ENCODE data around the gene DCAF11.

The DCAF11 gene

DNA sequence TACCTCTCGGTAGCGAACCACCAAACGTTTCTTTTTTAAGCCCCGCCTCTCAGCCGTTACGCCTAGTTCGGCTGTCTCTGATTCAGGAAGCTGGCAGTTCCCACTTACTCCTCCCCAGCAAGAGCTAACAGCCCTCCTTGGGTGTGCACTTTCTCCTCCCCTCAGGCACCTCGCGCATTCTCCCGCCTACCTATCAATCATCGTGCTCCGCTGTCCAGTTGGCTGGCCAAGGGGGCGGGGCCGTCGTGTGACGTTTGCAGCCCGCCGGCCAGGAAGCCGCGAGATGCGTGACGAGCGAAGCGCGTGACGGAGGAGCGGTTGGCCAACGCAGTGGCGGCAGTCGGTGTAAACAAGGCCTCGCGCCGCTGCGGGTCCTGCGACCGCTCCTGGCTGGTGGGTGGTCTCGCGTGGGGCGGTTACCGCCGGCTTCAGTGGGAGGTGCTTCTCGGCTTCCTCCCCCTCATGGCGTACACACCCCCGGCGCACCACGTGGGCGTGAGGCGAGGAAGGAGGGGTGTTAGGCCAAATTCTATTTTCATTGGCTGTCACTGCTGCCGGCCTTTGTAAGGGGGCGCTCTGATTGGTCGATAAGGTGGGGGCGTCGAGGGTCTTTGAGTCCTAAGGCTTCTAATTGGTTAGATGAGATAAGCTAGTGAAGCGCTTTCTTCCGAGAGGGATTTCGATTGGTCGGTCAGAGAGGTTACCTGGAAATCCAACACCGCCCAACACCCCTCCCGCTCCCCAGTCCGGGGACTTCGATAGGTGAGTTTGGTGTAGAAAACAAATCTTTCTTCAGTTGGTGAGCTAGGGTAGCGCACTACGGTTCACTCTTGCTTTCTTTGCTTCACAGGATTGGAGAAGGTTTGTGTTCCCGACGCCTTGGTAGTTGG, at the start of gene DCAF11, which contains the start of gene NRL:
Gene DCAF11 (plus strand): TSS at position 246 of the 890 bp plus-strand sequence. CDS start 818 bp downstream, outside the sequence.
Gene NRL (minus strand): TSS at position 418 of the 890 bp plus-strand sequence. CDS start 32,101 bp downstream, outside the sequence.
- DNase-seq (ENCODE audit: extremely low spot score) = peak; percentile 98
- CTCF ChIA-PET = interaction anchor here (0.6 to 6.8 kb wide), 21 partner anchors 9 to 317 kb away, joined by 3 to 58 read pairs (median 5); partner anchors contain the start of genes DHRS4, EMC9, FITM1 and IRF9
- POLR2A ChIA-PET = interaction anchor here (0.6 to 3.1 kb wide), 18 partner anchors 10 to 81 kb away, joined by 3 to 29 read pairs (median 4); partner anchors contain the start of genes EMC9, FITM1, IPO4 and IRF9
- TF ChIP-seq, protein P1, sequence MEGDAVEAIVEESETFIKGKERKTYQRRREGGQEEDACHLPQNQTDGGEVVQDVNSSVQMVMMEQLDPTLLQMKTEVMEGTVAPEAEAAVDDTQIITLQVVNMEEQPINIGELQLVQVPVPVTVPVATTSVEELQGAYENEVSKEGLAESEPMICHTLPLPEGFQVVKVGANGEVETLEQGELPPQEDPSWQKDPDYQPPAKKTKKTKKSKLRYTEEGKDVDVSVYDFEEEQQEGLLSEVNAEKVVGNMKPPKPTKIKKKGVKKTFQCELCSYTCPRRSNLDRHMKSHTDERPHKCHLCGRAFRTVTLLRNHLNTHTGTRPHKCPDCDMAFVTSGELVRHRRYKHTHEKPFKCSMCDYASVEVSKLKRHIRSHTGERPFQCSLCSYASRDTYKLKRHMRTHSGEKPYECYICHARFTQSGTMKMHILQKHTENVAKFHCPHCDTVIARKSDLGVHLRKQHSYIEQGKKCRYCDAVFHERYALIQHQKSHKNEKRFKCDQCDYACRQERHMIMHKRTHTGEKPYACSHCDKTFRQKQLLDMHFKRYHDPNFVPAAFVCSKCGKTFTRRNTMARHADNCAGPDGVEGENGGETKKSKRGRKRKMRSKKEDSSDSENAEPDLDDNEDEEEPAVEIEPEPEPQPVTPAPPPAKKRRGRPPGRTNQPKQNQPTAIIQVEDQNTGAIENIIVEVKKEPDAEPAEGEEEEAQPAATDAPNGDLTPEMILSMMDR (IDR thresholded peaks at IDR 0.05; ENCODE audit: control extremely low read depth, extremely low read depth, low read depth, missing control alignments) = no peak

DNA sequence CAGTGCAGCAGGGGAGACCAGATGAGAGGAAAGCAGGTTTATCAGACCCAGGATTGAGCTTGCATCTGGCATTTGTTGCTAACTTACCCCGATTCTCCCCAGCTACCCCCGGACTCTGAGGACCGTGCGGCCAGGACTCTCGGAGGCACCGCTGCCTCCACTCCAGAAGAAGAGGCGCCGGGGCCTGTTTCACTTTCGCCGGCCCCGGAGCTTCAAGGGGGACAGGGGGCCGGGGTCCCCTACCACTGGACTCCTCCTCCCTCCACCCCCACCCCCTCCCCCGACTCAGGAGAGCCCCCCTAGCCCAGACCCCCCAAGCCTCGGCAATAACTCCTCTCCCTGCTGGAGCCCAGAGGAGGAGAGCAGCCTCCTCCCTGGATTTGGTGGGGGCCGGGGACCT, 49.7 kb upstream of the DCAF11 start:
- ChIA-PET POLR2A (no interaction called here), CTCF (interaction anchor here (1.6 to 2.7 kb wide), 3 partner anchors 11 to 26 kb away, joined by 5 to 17 read pairs (median 8); partner anchors contain the start of gene CARMIL3)
- TF ChIP-seq, protein P1 (IDR thresholded peaks at IDR 0.05; ENCODE audit: control extremely low read depth, extremely low read depth, low read depth, missing control alignments) = no peak
- no peak for DNase-seq (ENCODE audit: extremely low spot score)

DNA sequence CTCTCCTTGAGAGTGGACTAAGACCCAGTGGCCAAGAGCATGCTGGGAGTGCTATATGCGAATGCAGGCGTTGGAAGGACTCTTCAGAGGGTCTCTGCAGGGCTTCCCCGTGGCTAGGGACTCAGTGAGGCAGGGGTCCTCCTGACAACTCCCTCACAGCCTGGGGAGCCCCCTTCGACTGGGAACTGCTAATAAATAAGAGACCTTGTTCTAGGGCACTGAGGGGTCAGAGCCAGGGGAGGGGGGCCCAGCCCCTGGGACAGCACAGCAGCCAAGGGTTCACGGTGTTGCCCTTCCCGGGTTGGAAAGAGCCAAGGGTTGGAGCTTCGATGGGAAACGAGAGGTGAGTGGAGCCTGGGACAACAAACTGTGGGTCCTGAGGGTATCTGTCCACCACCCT, 49.2 kb upstream of the DCAF11 start:
- DNase-seq (ENCODE audit: extremely low spot score) = no peak
- POLR2A ChIA-PET = no interaction called here
- CTCF ChIA-PET = interaction anchor here (1.6 to 2.7 kb wide), 4 partner anchors 11 to 43 kb away, joined by 5 to 17 read pairs (median 7); partner anchors contain the start of gene CARMIL3
- TF ChIP-seq, protein P1 (IDR thresholded peaks at IDR 0.05; ENCODE audit: control extremely low read depth, extremely low read depth, low read depth, missing control alignments) = no peak

DNA sequence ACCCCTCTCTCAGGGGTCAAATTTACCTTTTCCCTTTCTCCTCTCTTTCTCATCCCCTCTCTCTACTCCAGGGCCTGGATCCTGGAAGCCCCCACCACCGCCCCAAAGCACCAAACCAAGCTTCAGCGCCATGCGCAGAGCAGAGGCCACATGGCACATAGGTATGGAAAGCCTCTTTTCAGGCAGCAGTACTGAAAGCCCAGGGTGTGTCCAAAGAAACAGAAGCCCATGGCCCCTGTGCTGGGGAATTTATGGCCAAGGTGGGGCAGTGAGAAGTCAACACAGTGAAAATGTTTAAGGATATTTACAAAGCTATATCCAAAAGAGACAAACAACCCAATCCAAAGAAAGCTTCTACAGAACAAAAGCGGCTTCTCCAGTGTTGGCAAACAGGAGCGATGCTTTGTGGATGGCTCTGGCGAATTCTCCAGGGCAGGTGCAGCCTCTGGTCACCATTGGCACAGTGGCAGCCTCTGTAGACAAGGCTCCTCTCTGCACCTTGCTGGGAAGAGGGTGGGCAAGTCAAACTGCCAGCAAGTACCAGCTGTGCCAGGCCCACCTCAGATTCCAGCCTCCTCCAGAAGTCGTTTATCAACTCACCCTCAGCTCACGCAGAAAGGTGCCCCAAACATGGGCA, 48.0 kb upstream of the DCAF11 start:
- TF ChIP-seq, protein P1 (IDR thresholded peaks at IDR 0.05; ENCODE audit: control extremely low read depth, extremely low read depth, low read depth, missing control alignments) = no peak
- DNase-seq (ENCODE audit: extremely low spot score) = no peak
- ChIA-PET POLR2A (no interaction called here), CTCF (interaction anchor here (0.9 to 2.7 kb wide), 7 partner anchors 8 to 42 kb away, joined by 3 to 17 read pairs (median 5); no protein-coding TSS in a partner anchor)

DNA sequence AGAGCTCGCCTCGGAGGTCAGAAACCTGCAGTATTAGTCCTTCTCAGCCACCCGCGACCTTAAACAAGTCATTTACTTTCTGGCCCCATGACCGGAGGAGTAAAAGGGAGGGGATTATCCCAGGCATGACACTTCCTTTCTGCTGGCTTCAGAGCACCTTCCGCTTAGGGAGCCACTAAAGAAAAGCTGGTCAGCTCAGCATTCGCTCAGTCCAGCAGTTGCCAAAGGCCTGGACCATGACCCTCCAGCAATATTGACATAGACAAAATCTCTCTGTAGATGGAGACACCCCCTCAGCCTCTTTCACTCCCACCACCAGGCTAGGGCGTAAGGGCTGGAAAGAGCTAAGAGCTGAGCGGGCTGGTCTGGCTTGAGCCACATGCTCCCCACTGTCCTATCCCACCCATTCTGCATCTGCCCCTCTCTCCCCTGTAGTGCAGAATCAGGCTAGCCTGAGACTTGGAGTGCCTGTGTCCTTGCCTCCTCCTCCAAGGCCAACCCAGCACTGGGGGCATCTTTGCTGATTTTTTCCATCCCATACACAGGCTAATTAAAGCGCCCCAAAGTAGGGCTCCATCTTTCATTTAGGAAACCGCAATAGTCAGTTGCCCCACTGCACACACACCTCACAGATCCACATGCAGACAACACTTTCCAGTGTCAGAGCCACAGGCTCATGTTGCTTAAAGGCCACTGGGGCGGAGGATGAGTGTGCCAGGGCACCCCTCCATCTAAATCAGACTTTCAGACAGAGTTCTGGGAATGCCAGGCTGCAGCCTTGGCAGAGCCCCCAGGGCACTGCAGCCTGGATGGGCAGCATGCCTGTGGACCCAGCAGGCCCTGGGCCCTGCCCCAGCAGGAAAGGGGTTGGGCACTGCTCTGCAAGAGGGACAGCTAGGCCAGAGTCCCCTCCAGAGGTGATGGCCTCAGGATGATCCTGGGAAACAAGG, 47.2 kb upstream of the DCAF11 start:
- CTCF ChIA-PET = interaction anchor here (0.9 to 2.7 kb wide), 8 partner anchors 9 to 41 kb away, joined by 3 to 17 read pairs (median 6); no protein-coding TSS in a partner anchor
- no peak for DNase-seq (ENCODE audit: extremely low spot score)
- POLR2A ChIA-PET = no interaction called here
- TF ChIP-seq, protein P1 (IDR thresholded peaks at IDR 0.05; ENCODE audit: control extremely low read depth, extremely low read depth, low read depth, missing control alignments) = no peak
